M059J (cell line): ENCODE measurements around the gene SHC3. TPM values are rescaled to one million over a fixed set of nuclear protein-coding genes. Genes with fewer than 3 reads are reported as not detected.

Experiments used
- DNase-seq: peaks from one replicate; pipeline ENCODE4 v3.0.0-alpha.2; 2012; ENCODE audit warnings: low read depth
- total RNA-seq: library from RNA; depleted of rRNA; stranded (reverse); fragments of >200 nt; shearing (Covaris generic); gene quantifications from 2 replicates; pipeline ENCODE4 v1.2.3, GENCODE V29; 2014

The SHC3 gene
- total RNA-seq, 1 experiment from 2014 or later, result 3.2 TPM

GRCh38 chr9:89185980-89186379, 7.4 kb upstream of the SHC3 start:
- DNase-seq, result peak; percentile 54

- DNase-seq, result no peak
Measured at GRCh38 chr9:89183146-89183545, 4.5 kb upstream of the SHC3 start.

- DNase-seq, result no peak
Measured at GRCh38 chr9:89182369-89182768, 3.8 kb upstream of the SHC3 start.

- DNase-seq, result peak; percentile 98
Measured at GRCh38 chr9:89179895-89180734, 1.5 kb upstream of the SHC3 start.

GRCh38 chr9:89179540-89179894, 899 bp upstream of the SHC3 start:
- DNase-seq, result peak; percentile 56

- no peak for DNase-seq
Measured at GRCh38 chr9:89178830-89179539, 367 bp upstream of the SHC3 start.

GRCh38 chr9:89177012-89177943, 1.3 kb downstream of the SHC3 start:
- DNase-seq, result peak; percentile 20

GRCh38 chr9:89175828-89176261, 2.8 kb downstream of the SHC3 start:
- DNase-seq, result no peak

GRCh38 chr9:89174291-89174690, 4.3 kb downstream of the SHC3 start:
- DNase-seq, result no peak

GRCh38 chr9:89173072-89173471, 5.5 kb downstream of the SHC3 start:
- DNase-seq, result no peak

GRCh38 chr9:89172398-89172797, 6.2 kb downstream of the SHC3 start:
- no peak for DNase-seq

GRCh38 chr9:89171693-89172092, 6.9 kb downstream of the SHC3 start:
- peak; percentile 30 for DNase-seq

- no peak for DNase-seq
Measured at GRCh38 chr9:89171231-89171630, 7.4 kb downstream of the SHC3 start.

- no peak for DNase-seq
Measured at GRCh38 chr9:89168901-89169813, 9.5 kb downstream of the SHC3 start.

GRCh38 chr9:89167788-89168187, 10.8 kb downstream of the SHC3 start:
- no peak for DNase-seq

- no peak for DNase-seq
Measured at GRCh38 chr9:89166852-89167251, 11.8 kb downstream of the SHC3 start.

- no peak for DNase-seq
Measured at GRCh38 chr9:89165880-89166279, 12.7 kb downstream of the SHC3 start.

GRCh38 chr9:89165341-89165740, 13.3 kb downstream of the SHC3 start:
- DNase-seq, result no peak

GRCh38 chr9:89161221-89161620, 17.4 kb downstream of the SHC3 start:
- DNase-seq, result no peak

- DNase-seq, result no peak
Measured at GRCh38 chr9:89160806-89161205, 17.8 kb downstream of the SHC3 start.
